Measurements from ENCODE around the gene ZSCAN5A.
"Not testable (repeated sequence)": the region's sequence is repeated elsewhere in the genome, so short reads cannot be mapped to it uniquely, and the experiment has no call there.

ZSCAN5A gene

DNA sequence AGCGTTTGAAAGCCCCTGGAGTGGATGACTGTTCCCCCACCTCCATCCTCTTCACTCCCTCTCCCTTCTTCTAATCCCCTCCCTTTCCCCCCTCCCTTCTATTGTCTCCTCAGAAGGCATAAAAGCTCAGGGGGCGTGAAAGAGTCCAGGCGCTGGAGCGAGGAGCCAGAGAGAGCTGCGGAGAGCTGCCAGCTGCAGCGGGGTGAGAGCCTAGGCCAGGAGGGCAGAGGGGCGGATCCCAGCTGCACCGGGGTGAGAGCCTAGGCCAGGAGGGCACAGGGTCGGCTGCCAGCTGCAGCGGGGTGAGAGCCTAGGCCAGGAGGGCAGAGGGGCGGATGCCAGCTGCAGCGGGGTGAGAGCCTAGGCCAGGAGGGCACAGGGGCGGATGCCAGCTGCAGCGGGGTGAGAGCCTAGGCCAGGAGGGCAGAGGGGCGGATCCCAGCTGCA lies 138.8 kb downstream of the ZSCAN5A start, which contains the start of gene GALP:
GALP (plus strand) TSS at position 148 of the 447 bp plus-strand sequence. CDS start 1,101 bp downstream, outside the sequence.
- not testable (repeated sequence) for DNase-seq (ENCODE audit: low read depth, low spot score); H3K4me3 ChIP-seq (ENCODE audit: low read length)

DNA sequence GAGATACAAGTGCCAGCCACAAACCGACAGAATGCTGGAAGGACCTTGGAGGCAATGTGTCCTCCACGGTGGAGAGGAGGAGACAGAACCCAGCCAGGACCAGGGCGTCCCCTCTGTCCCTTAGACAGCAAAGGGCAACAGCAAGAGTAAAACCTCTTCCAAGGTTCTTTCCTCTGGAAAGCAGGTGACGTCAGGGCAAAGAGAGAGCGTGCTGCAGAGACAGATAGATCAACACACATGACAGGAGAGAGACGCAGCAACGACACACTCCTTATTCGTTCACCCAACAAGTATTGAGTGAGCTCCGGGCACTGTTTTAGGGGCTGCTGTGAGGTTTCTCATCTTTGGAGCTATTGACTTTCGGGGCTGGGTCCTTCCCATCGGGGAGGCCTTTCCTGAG lies 140.1 kb downstream of the ZSCAN5A start:
- DNase-seq (ENCODE audit: low read depth, low spot score): no peak
- H3K4me3 ChIP-seq (ENCODE audit: low read length): no peak overlapping the region

DNA sequence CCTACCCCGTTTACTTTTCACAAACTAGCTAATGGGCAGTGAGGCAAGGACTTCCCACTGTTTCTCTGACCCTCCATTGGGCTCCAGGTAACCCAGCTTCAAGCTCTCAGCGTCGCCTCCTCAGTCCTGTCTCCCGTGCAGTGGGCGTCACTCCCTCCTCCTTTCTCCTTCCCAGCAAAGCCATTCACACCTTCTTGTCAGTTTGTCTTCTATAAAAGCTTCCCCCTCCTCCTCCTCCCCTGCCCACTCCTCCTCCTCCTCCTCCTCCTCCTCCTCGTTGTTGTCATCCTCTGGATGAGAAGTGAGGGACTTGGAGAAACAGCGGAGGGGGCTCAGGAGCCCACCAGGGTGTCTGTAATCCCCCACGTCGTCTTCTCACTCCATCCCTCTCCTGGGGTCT lies 140.6 kb downstream of the ZSCAN5A start:
- H3K4me3 ChIP-seq (ENCODE audit: low read length): no peak overlapping the region
- no peak for DNase-seq (ENCODE audit: low read depth, low spot score)

Data from Jurkat, Clone E6-1 (cell line).